Measurements from ENCODE around the gene RHOF.
"Not testable (repeated sequence)": the region's sequence is repeated elsewhere in the genome, so short reads cannot be mapped to it uniquely, and the experiment has no call there.

Gene RHOF

GRCh38 chr12:121791671-121792551 is 1.6 kb downstream of the RHOF start:
- no peak for DNase-seq

- DNase-seq: not testable (repeated sequence)
Observed at GRCh38 chr12:121790785-121791184, 2.7 kb downstream of the RHOF start.

GRCh38 chr12:121789800-121790728 is 3.4 kb downstream of the RHOF start:
- no peak for DNase-seq

GRCh38 chr12:121789233-121789781 is 4.2 kb downstream of the RHOF start:
- no peak for DNase-seq

- no peak for DNase-seq
Observed at GRCh38 chr12:121788176-121788818, 5.2 kb downstream of the RHOF start.

GRCh38 chr12:121787063-121788025 is 6.1 kb downstream of the RHOF start:
- DNase-seq: no peak

- DNase-seq: peak; percentile 51
Observed at GRCh38 chr12:121786440-121786825, 7.1 kb downstream of the RHOF start.

GRCh38 chr12:121784460-121784859 is 9.0 kb downstream of the RHOF start:
- no peak for DNase-seq

GRCh38 chr12:121783766-121784165 is 9.7 kb downstream of the RHOF start:
- DNase-seq: no peak

GRCh38 chr12:121781998-121782979 is 11.2 kb downstream of the RHOF start:
- peak; percentile 23 for DNase-seq

GRCh38 chr12:121781484-121781997 is 11.9 kb downstream of the RHOF start:
- peak; percentile 22 for DNase-seq

- no peak for DNase-seq
Observed at GRCh38 chr12:121780429-121780828, 13.1 kb downstream of the RHOF start.

- no peak for DNase-seq
Observed at GRCh38 chr12:121779422-121779895, 14.0 kb downstream of the RHOF start.

- DNase-seq: no peak
Observed at GRCh38 chr12:121778567-121779421, 14.7 kb downstream of the RHOF start.

- DNase-seq: peak; percentile 80
Observed at GRCh38 chr12:121776190-121777098, 17.0 kb downstream of the RHOF start.

- no peak for DNase-seq
Observed at GRCh38 chr12:121775501-121775900, 18.0 kb downstream of the RHOF start.

GRCh38 chr12:121774968-121775474 is 18.5 kb downstream of the RHOF start:
- DNase-seq: no peak
